H54 (cell line): ENCODE data around the gene ADCY2.

Source experiments
- DNase-seq: peaks from one replicate; pipeline ENCODE4 v3.0.0; 2011; ENCODE audit warnings: low spot score, mixed read lengths; ENCODE audit not compliant: insufficient read length
- FAIRE-seq: peaks from 3 replicates; lab custom pipeline; 2011; peaks lifted over from hg19 to GRCh38; lab: Jason Lieb, UNC
- POLR2A ChIP-seq: IDR thresholded peaks from 2 replicates; pipeline ENCODE4 v1.6.1; 2011; ENCODE audit warnings: low read depth, mild to moderate bottlenecking, low read length

ADCY2 gene

GRCh38 chr5:7628820-7629219, 232.9 kb downstream of the ADCY2 start:
- DNase-seq (no peak), FAIRE-seq (no peak)
- no peak for TF ChIP-seq POLR2A

GRCh38 chr5:7629561-7629960, 233.6 kb downstream of the ADCY2 start:
- FAIRE-seq (no peak), DNase-seq (no peak)
- TF ChIP-seq POLR2A = no peak

DNA sequence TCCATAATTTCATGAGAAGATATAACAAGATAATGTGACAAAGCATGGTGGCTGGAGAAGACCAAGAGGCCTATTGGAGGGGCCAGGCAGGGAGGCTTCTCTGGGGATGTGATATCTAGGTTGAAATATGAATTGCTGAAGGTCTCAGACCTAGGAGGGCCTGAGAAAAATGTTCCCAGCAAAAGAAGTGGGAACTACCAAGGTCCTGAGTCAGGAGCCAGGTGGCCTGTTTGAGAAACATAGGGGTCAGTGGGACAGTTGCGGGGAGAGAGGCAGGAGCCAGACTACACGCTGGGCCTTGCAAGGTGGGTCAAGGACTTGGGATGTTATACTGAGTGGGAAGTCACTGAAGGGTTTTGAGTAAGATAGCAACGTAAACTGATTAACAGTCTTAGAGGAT, 238.9 kb downstream of the ADCY2 start:
- no peak for FAIRE-seq
- no peak for TF ChIP-seq POLR2A

GRCh38 chr5:7638456-7638855, 242.5 kb downstream of the ADCY2 start:
- FAIRE-seq (no peak), DNase-seq (peak; percentile 3)
- TF ChIP-seq POLR2A = no peak

More for the DNA sequence above, 238.9 kb downstream of the ADCY2 start:
- DNase-seq = no peak

DNA sequence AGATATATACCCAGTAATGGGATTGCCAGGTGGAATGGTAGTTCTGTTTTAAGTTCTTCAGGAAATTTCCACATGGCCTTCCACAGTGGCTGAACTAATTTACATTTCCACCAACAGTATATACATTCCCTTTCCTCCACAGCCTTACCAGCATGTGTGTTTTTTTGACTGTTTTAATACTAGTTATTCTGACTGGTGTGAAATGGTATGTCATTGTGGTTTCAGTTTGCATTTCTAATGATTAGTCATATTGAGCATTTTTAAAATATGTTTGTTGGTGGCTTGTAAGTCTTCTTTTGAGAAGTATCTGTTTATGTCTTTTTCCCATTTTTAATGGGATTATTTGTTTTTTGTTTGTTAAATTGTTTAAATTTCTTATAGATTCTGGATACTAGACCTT, 246.1 kb downstream of the ADCY2 start:
- DNase-seq (no peak), FAIRE-seq (no peak)
- no peak for TF ChIP-seq POLR2A

- FAIRE-seq (no peak), DNase-seq (no peak)
- no peak for TF ChIP-seq POLR2A
Observed at GRCh38 chr5:7644723-7645122, 248.8 kb downstream of the ADCY2 start.

- DNase-seq (no peak), FAIRE-seq (no peak)
- no peak for TF ChIP-seq POLR2A
Observed at GRCh38 chr5:7650755-7651154, 254.8 kb downstream of the ADCY2 start.

DNA sequence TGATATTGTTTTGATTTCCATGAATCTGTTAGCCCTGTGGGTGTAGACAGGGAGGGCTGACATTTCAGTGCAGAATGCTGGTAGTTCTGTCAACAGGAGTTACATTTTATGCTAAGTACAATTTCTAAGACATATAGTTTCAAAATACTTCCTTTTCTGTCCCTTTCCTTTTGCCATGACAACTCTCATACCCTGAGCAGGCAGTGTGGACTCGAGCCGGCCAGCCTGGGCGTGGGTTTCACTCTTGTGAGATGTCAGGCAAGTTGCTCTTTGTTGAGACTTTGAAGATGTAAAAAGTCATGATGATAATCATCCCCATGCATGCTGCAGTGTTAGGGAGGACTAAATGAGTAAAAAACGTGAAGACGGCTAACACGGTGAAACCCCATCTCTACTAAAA, 257.1 kb downstream of the ADCY2 start:
- FAIRE-seq = no peak
- TF ChIP-seq POLR2A = no peak
- no peak for DNase-seq

DNA sequence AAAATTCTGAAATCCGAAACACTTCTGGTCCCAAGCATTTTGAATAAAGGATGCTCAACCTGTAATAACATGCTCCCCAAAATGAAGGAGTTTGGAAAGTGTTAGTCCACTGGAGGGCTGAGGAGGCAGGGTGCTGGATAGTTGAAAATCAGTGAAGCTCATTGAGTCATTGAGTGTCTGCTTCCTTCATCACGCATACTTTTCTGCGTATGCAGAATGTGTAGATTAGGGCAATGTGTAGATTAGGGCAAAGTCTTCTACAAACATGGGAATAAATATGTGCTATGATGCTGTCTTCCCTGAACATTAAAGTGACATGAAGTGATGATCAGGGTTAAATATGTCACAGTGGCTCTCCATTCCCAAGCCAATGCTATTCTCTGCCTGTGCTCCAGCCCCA, 261.2 kb downstream of the ADCY2 start:
- no peak for FAIRE-seq
- TF ChIP-seq POLR2A = no peak
- DNase-seq = no peak

DNA sequence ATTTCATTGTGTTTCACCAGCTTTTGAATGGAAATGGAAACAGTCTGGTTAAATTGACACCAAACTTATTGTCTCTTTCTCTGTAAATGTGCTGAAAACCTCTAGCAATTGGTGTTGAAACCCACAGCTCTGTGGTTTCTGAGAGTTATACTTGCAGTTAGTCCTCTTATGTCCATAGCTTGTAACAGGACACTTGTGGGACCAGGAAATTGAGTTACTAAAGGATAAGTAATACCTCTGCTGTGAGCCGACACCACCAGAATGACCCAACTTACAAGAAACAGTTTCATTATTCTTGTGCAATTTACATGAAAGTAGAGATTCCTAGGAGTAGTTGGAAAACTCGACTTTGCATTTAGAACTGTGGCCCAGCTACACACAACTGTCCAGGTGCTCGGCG, 263.5 kb downstream of the ADCY2 start:
- no peak for TF ChIP-seq POLR2A
- FAIRE-seq (no peak), DNase-seq (no peak)

DNA sequence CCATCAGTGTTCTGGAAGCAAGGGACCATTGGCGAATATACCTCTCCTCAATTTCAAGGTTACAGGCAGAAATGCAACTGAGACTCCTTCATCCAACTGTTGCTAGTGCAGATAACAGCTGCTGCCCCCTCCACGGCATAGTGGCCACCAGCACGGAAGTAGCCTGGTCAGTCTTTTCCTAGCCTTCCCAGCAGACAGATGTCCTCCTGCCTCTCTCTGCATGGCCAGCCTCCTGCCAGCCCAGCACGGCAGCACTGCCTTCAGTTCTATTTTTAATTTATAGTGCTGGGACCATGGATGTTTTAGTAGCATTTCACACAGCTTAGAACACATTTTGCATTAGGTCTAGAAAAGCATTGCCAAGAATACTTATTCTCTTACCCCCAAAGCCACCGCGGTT, 266.4 kb downstream of the ADCY2 start:
- no peak for TF ChIP-seq POLR2A
- FAIRE-seq (no peak), DNase-seq (no peak)

DNA sequence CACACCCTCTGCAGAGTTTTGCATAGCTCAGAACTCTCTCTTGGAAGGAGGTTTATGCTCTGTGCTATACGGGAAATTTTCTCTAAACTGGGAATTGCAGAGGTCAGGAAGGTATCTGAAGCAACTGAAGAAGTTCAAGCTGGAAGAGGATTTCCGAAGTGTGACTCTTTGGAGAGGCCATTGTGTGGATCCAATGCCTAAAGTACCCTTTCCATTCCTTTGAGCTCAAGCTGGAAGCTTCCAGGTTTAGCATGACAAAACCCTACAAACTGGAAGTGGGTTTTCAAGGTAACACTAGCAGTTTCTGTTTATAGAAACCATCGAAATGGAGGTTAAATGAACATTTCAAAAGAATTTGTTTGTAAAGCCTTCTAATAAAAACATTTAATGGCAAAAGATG, 267.9 kb downstream of the ADCY2 start:
- no peak for FAIRE-seq
- no peak for DNase-seq
- TF ChIP-seq POLR2A = no peak

GRCh38 chr5:7664208-7664607, 268.3 kb downstream of the ADCY2 start:
- no peak for TF ChIP-seq POLR2A
- no peak for DNase-seq
- no peak for FAIRE-seq

GRCh38 chr5:7667216-7667767, 271.4 kb downstream of the ADCY2 start:
- no peak for TF ChIP-seq POLR2A
- DNase-seq (no peak), FAIRE-seq (no peak)

DNA sequence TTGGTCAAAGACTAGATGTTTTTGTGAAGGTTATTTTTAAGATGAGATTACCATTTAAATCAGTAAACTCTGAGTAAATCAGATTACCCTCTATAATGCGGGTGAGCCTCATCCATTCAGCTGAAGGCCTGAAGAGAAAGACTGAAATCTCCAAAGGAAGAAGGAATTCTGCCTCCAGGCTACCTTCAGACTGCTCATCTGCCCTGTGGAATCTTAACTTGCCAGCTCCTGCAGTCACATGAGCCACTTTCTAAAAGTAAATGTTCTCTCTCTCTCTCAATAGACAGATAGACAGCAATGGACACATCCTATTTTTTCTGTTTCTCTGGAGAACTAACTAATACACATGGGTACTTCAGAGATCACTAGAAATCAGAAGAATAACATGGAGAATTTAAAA, 272.2 kb downstream of the ADCY2 start:
- no peak for DNase-seq
- no peak for TF ChIP-seq POLR2A
- FAIRE-seq = no peak

DNA sequence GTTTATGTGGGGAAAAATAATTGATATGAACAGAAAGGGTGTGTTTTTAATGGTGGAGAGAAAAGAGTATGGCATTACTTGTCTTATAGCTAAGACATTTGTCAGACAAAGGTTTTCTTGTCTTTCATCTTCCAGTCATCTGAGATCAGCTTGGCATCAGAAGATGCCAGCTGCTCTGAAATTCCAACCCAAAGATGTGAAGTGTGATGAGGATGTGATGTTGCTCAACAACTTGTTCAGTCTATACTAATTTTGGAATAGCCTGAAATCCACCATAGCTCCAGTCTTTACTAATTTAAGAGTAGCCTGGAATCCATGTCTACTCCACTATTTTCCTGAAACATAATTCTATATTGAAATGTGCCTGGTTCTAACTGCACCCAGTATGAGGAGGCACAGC, 272.7 kb downstream of the ADCY2 start:
- no peak for TF ChIP-seq POLR2A
- FAIRE-seq (no peak), DNase-seq (no peak)
